Measurements from ENCODE around the gene RNF25.

Gene RNF25

DNA sequence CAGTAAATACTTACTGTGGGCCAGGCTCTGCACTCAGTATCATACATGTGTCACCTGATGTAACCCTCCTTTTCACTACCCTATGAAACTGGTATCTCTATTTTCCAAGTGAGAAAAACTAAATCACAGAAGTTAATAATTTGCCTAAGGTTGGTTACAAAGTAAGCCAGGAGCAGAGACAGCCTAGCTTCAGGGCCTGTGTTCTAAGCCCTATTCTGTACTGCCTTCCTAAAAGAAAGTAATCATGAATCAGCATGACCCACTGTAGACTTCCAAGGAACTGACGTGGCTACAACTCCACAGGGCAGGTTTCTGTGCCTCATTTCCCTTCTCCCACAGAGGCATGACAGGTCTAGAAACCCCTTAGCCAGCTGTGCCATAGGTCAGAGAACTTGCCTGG lies 26.7 kb downstream of the RNF25 start:
- TF ChIP-seq, protein P1, sequence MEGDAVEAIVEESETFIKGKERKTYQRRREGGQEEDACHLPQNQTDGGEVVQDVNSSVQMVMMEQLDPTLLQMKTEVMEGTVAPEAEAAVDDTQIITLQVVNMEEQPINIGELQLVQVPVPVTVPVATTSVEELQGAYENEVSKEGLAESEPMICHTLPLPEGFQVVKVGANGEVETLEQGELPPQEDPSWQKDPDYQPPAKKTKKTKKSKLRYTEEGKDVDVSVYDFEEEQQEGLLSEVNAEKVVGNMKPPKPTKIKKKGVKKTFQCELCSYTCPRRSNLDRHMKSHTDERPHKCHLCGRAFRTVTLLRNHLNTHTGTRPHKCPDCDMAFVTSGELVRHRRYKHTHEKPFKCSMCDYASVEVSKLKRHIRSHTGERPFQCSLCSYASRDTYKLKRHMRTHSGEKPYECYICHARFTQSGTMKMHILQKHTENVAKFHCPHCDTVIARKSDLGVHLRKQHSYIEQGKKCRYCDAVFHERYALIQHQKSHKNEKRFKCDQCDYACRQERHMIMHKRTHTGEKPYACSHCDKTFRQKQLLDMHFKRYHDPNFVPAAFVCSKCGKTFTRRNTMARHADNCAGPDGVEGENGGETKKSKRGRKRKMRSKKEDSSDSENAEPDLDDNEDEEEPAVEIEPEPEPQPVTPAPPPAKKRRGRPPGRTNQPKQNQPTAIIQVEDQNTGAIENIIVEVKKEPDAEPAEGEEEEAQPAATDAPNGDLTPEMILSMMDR (IDR thresholded peaks at IDR 0.05; ENCODE audit: insufficient read depth, low read length, poor library complexity, severe bottlenecking): no peak
- H3K4me3 ChIP-seq (replicated peaks; ENCODE audit: low read depth, low read length): no peak overlapping the region
- H3K27me3 ChIP-seq (replicated peaks; ENCODE audit: control insufficient read depth, insufficient read depth, low read length): no peaks in the 10 kb centered on the region
- DNase-seq (ENCODE audit: extremely low read depth, insufficient read length): no peak
- peaks cover 66% of the 10 kb centered on the region for H3K36me3 ChIP-seq (ENCODE audit: control insufficient read depth, insufficient read depth, low read length)

DNA sequence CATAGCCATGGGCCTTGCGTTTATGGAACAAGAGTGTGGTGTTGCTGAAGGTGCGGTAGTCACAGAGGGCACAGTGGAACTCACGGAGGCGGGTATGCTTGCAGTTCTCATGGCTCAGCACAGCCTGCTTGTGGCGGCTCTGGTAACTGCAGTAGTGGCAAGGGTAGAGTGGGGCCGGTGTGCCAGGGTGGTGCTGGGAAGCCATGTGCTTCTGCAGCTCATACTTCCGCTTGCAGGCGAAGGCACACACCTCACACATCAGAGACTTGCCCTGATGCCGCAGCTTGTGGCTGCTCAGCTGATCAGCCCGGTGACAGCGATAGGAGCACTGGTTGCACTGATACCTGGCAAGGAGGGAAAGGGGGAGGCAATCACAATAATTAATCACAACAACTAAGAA lies 27.1 kb downstream of the RNF25 start:
- Histone ChIP-seq H3K4me3 (replicated peaks; ENCODE audit: low read depth, low read length) (no peak overlapping the region), H3K36me3 (ENCODE audit: control insufficient read depth, insufficient read depth, low read length) (peaks cover 66% of the 10 kb centered on the region), H3K27me3 (replicated peaks; ENCODE audit: control insufficient read depth, insufficient read depth, low read length) (no peaks in the 10 kb centered on the region)
- DNase-seq (ENCODE audit: extremely low read depth, insufficient read length): no peak
- TF ChIP-seq, protein P1 (IDR thresholded peaks at IDR 0.05; ENCODE audit: insufficient read depth, low read length, poor library complexity, severe bottlenecking): no peak

DNA sequence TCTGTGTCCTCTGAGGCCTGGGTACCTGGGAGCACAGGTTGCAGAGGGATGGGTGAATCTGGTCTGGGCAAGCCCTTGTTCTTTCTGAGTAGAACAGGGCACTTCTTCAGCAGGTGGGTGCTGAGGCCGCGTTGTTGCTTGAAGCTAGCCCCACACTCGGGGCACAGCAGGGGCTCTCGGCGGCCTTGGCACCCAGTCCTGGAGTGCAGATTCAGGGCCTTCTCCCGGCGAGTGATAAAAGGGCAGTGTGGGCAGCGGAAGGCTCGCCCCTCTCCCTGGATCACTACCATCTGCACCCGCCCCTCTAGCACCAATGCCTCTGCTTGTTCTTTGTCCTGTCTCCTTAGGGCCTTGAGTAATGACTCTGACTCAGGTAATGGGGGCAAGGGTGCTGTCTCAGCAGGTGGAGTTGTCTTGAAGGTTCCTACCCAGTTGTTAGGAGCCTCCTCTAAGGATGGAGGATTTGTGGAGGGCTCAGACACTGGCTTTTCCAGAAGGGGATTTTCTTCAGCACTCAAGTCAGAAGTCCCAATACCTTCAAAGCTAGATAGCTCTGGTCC lies 28.0 kb downstream of the RNF25 start:
- Histone ChIP-seq H3K27me3 (replicated peaks; ENCODE audit: control insufficient read depth, insufficient read depth, low read length) (no peaks in the 10 kb centered on the region), H3K36me3 (ENCODE audit: control insufficient read depth, insufficient read depth, low read length) (peaks cover 58% of the 10 kb centered on the region), H3K4me3 (replicated peaks; ENCODE audit: low read depth, low read length) (no peak overlapping the region)
- TF ChIP-seq, protein P1 (IDR thresholded peaks at IDR 0.05; ENCODE audit: insufficient read depth, low read length, poor library complexity, severe bottlenecking): no peak
- no peak for DNase-seq (ENCODE audit: extremely low read depth, insufficient read length)

DNA sequence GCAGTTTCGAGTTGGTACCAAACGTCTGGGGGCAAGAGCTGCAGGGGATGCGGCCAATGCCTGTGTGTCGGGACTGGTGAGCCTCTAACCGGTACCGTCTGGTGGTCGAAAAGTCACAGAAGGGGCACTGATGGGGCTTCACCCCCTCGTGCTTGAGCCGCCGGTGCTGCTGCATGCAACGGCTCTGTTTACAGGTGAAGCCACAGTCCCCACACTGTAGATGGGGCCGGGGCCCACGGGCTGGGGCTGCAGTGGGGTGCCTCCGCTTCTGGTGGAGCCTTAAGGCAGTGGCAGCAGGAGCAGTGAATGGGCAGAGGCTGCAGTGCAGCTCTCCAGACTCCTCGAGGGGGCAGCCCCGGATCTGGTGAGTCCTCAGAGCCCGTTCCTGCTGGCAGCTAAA lies 29.0 kb downstream of the RNF25 start:
- DNase-seq (ENCODE audit: extremely low read depth, insufficient read length): no peak
- TF ChIP-seq, protein P1 (IDR thresholded peaks at IDR 0.05; ENCODE audit: insufficient read depth, low read length, poor library complexity, severe bottlenecking): no peak
- Histone ChIP-seq H3K36me3 (ENCODE audit: control insufficient read depth, insufficient read depth, low read length) (peaks cover 61% of the 10 kb centered on the region), H3K27me3 (replicated peaks; ENCODE audit: control insufficient read depth, insufficient read depth, low read length) (no peaks in the 10 kb centered on the region), H3K4me3 (replicated peaks; ENCODE audit: low read depth, low read length) (no peak overlapping the region)

DNA sequence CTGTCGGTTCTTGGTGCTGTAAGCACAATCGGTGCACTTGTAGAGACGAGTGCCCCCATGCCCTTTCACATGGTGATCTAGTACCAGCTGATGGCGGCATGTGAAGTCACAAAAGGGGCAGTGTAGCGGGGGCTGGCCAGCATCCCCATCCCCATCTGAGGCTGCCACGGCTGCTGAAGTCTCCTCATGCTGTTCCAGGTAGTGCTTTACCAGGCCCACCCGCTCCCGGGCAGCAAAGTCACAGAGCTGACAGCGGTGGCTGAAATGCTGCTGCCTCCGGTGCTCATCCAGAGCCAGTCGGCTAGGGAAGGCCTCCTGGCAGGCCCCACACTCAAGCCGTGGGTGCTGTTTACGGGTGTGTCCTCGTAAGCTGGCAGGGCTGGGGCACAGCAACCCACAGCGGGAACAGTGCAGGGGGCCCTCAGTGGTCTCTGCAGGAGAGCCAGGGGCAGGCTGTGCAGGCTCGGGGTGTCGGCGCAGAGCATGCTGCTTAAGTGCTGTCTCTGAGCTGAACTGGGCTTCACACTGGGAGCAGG lies 29.6 kb downstream of the RNF25 start:
- no peak for DNase-seq (ENCODE audit: extremely low read depth, insufficient read length)
- Histone ChIP-seq H3K27me3 (replicated peaks; ENCODE audit: control insufficient read depth, insufficient read depth, low read length) (no peaks in the 10 kb centered on the region), H3K4me3 (replicated peaks; ENCODE audit: low read depth, low read length) (no peak overlapping the region), H3K36me3 (ENCODE audit: control insufficient read depth, insufficient read depth, low read length) (peaks cover 58% of the 10 kb centered on the region)
- TF ChIP-seq, protein P1 (IDR thresholded peaks at IDR 0.05; ENCODE audit: insufficient read depth, low read length, poor library complexity, severe bottlenecking): no peak

DNA sequence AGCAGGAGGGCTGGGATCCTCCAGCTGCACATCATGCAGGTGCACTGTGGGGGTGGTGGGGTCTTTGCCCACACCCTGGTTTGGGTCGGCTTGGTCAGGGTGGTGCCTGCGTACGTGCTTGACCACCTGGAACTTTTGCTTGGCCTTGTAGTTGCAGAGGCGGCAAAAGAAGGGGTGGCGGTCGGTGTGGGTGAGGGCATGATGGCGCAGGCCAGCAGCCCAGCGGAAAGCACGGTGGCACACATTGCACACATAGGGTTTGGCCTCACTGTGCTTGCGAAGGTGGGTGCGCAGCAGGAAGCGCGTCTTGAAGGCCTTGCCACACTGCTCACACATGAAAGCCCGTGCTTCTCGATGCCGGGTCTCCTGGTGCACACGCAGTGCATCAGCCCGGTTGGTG lies 33.4 kb downstream of the RNF25 start:
- H3K36me3 ChIP-seq (ENCODE audit: control insufficient read depth, insufficient read depth, low read length): peaks cover 44% of the 10 kb centered on the region
- no peak for DNase-seq (ENCODE audit: extremely low read depth, insufficient read length)

More for the DNA sequence above, 33.4 kb downstream of the RNF25 start:
- no peak overlapping the region for H3K4me3 ChIP-seq (replicated peaks; ENCODE audit: low read depth, low read length)
- H3K27me3 ChIP-seq (replicated peaks; ENCODE audit: control insufficient read depth, insufficient read depth, low read length): no peaks in the 10 kb centered on the region
- TF ChIP-seq, protein P1 (IDR thresholded peaks at IDR 0.05; ENCODE audit: insufficient read depth, low read length, poor library complexity, severe bottlenecking): no peak

All from GM06990 (cell line).